WTC11 (cell line): ENCODE results near the gene TEAD1. TPM values are rescaled to one million over a fixed set of nuclear protein-coding genes. Genes with fewer than 3 reads are reported as not detected.

Experiments used
- ATAC-seq: fragments of 200-7000 bp; cut with Tn5 transposase; 2 replicates; pipeline ENCODE4 v1.10.0; 2021; ENCODE audit warnings: mild to moderate bottlenecking, moderate library complexity
- CTCF ChIA-PET: fragments of 300-600 bp; sonication (Branson Sonifier 250); formaldehyde crosslinking; loops from one replicate; lab custom pipeline; 2021; ENCODE audit warnings: antibody characterized with exemption; lab: Charles Lee
- POLR2A ChIA-PET: fragments of 350-600 bp; sonication (Branson Sonifier 250); formaldehyde crosslinking; loops from one replicate; lab custom pipeline; 2021; ENCODE audit warnings: antibody characterized with exemption; lab: Charles Lee
- DNase-seq: peaks from one replicate; pipeline ENCODE4 v3.0.0; 2021; ENCODE audit warnings: low spot score
- H3K27ac Mint-ChIP-seq: 2 replicates; pipeline ENCODE4 v1.8.0; 2021; ENCODE audit warnings: mixed read lengths
- H3K27me3 Mint-ChIP-seq: 2 replicates; pipeline ENCODE4 v1.8.0; 2021; ENCODE audit warnings: low read depth, mild to moderate bottlenecking, moderate library complexity, mixed read lengths
- H3K36me3 Mint-ChIP-seq: 2 replicates; pipeline ENCODE4 v1.8.0; 2021; ENCODE audit warnings: mixed read lengths
- H3K4me1 Mint-ChIP-seq: 2 replicates; pipeline ENCODE4 v1.8.0; 2022; ENCODE audit warnings: mixed read lengths
- H3K4me3 Mint-ChIP-seq: 2 replicates; pipeline ENCODE4 v1.8.0; 2021; ENCODE audit warnings: mild to moderate bottlenecking, moderate library complexity, mixed read lengths
- H3K9me3 Mint-ChIP-seq: 2 replicates; pipeline ENCODE4 v1.8.0; 2021; ENCODE audit warnings: mixed read lengths
- E2F1 ChIP-seq: sonication (generic); formaldehyde crosslinking; IDR thresholded peaks from 2 replicates; pipeline ENCODE4 v1.8.0; 2022; ENCODE audit warnings: mild to moderate bottlenecking, missing genetic modification reagents
- FOXJ3 ChIP-seq: sonication (generic); formaldehyde crosslinking; IDR thresholded peaks from 2 replicates; pipeline ENCODE4 v1.9.0; 2021; ENCODE audit warnings: missing genetic modification reagents, mild to moderate bottlenecking, borderline replicate concordance
- FOXP1 ChIP-seq: sonication (generic); formaldehyde crosslinking; IDR thresholded peaks from 2 replicates; pipeline ENCODE4 v1.8.0; 2022; ENCODE audit warnings: missing genetic modification reagents, mild to moderate bottlenecking, moderate library complexity, borderline replicate concordance
- FOXP4 ChIP-seq: sonication (generic); formaldehyde crosslinking; IDR thresholded peaks from 2 replicates; pipeline ENCODE4 v1.8.0; 2022; ENCODE audit warnings: mild to moderate bottlenecking, missing genetic modification reagents
- GTF2I ChIP-seq: fragments of 250-450 bp; sonication (Bioruptor Pico); conservative IDR thresholded peaks from 2 replicates; pipeline ENCODE4 v1.4.0; 2021; ENCODE audit warnings: mild to moderate bottlenecking
- JAZF1 ChIP-seq: fragments of 250-450 bp; sonication (Bioruptor Pico); IDR thresholded peaks from 2 replicates; pipeline ENCODE4 v1.9.0; 2021; ENCODE audit warnings: moderate library complexity, mild to moderate bottlenecking, inconsistent platforms
- KAT7 ChIP-seq: sonication (generic); formaldehyde crosslinking; IDR thresholded peaks from 2 replicates; pipeline ENCODE4 v1.8.1; 2023; ENCODE audit warnings: missing genetic modification reagents, mild to moderate bottlenecking, borderline replicate concordance
- MXD4 ChIP-seq: fragments of 250-450 bp; sonication (Bioruptor Pico); IDR thresholded peaks from 2 replicates; pipeline ENCODE4 v1.8.0; 2021; ENCODE audit warnings: mild to moderate bottlenecking, moderate library complexity, borderline replicate concordance
- MYBL2 ChIP-seq: sonication (generic); formaldehyde crosslinking; IDR thresholded peaks from 2 replicates; pipeline ENCODE4 v1.8.1; 2023; ENCODE audit warnings: mild to moderate bottlenecking, moderate library complexity, missing genetic modification reagents
- PREB ChIP-seq: sonication (generic); formaldehyde crosslinking; IDR thresholded peaks from 2 replicates; pipeline ENCODE4 v1.8.1; 2022; ENCODE audit warnings: mild to moderate bottlenecking, missing genetic modification reagents, moderate library complexity, borderline replicate concordance
- SP1 ChIP-seq: sonication (generic); formaldehyde crosslinking; conservative IDR thresholded peaks from 2 replicates; pipeline ENCODE4 v1.8.1; 2022; ENCODE audit warnings: missing genetic modification reagents
- ZNF416 ChIP-seq: fragments of 250-450 bp; sonication (Bioruptor Pico); IDR thresholded peaks from 2 replicates; pipeline ENCODE4 v1.9.0; 2021; ENCODE audit warnings: mild to moderate bottlenecking, inconsistent platforms
- ZNF532 ChIP-seq: fragments of 250-450 bp; sonication (Bioruptor Pico); IDR thresholded peaks from 2 replicates; pipeline ENCODE4 v1.9.0; 2021; ENCODE audit warnings: mild to moderate bottlenecking, borderline replicate concordance
- total RNA-seq: library from RNA; stranded (reverse); gene quantifications from 3 replicates; pipeline ENCODE4 v1.2.3, GENCODE V29; 2021
- TF ChIP-seq, protein P1 (sequence below): sonication (generic); formaldehyde crosslinking; IDR thresholded peaks from 2 replicates; pipeline ENCODE4 v1.8.1; 2023; ENCODE audit warnings: mild to moderate bottlenecking, missing genetic modification reagents
- TF ChIP-seq, protein P2 (sequence below): sonication (generic); formaldehyde crosslinking; IDR thresholded peaks from 2 replicates; pipeline ENCODE4 v1.8.0; 2022; ENCODE audit warnings: mild to moderate bottlenecking, missing genetic modification reagents
- TF ChIP-seq, protein P3 (sequence below): sonication (generic); formaldehyde crosslinking; IDR thresholded peaks from 2 replicates; pipeline ENCODE4 v1.8.1; 2023; ENCODE audit warnings: mild to moderate bottlenecking, missing genetic modification reagents, moderate library complexity

The TEAD1 gene
- total RNA-seq, 1 experiment from 2014 or later = 79.9 TPM

GRCh38 chr11:12834630-12835029 lies 160.4 kb downstream of the TEAD1 start (continued):
- TF ChIP-seq, protein P1, sequence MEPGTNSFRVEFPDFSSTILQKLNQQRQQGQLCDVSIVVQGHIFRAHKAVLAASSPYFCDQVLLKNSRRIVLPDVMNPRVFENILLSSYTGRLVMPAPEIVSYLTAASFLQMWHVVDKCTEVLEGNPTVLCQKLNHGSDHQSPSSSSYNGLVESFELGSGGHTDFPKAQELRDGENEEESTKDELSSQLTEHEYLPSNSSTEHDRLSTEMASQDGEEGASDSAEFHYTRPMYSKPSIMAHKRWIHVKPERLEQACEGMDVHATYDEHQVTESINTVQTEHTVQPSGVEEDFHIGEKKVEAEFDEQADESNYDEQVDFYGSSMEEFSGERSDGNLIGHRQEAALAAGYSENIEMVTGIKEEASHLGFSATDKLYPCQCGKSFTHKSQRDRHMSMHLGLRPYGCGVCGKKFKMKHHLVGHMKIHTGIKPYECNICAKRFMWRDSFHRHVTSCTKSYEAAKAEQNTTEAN (CRISPR knock-in tag) = no peak
- TF ChIP-seq FOXP4 (no peak), SP1 (no peak)

DNA sequence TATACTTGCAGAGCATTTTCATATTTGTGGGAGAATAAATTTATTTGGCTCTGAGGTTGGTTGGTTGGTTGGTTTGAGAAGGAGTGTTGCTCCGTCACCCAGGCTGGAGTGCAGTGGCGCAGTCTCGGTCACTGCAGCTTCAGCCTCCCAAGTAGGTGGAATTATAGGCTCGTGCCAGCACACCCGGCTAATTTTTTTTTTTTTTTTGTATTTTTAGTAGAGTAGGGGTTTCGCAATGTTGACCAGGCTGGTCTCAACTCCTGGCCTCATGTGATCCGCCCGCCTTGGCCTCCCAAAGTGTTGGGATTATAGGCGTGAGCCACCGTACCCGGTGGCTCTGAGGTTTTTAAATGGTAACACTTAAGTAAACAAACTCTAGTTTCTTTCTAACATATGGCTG lies 161.1 kb downstream of the TEAD1 start:
- POLR2A ChIA-PET = no interaction called here
- H3K36me3 Mint-ChIP-seq = peaks cover 6% of the 10 kb centered on the region; the same call in 1 of the 2 replicates
- no peak for DNase-seq
- ATAC-seq = no peak
- no peaks in the 10 kb centered on the region for H3K27me3 Mint-ChIP-seq
- peaks cover 45% of the 10 kb centered on the region for H3K4me1 Mint-ChIP-seq
- CTCF ChIA-PET = no interaction called here
- peaks cover 11% of the 10 kb centered on the region; the same call in 1 of the 2 replicates for H3K9me3 Mint-ChIP-seq
- no peak overlapping the region for H3K4me3 Mint-ChIP-seq
- 0 out of 2 replicates have a peak overlapping the region, but pooled peaks have one; percentile 39 for H3K27ac Mint-ChIP-seq
- TF ChIP-seq FOXJ3 (CRISPR knock-in tag) (no peak), E2F1 (CRISPR knock-in tag) (no peak), ZNF416 (CRISPR knock-in tag) (no peak), KAT7 (no peak), ZNF532 (CRISPR knock-in tag) (no peak), MXD4 (CRISPR knock-in tag) (no peak), GTF2I (no peak), FOXP1 (CRISPR knock-in tag) (no peak), MYBL2 (CRISPR knock-in tag) (no peak), PREB (CRISPR knock-in tag) (no peak), JAZF1 (CRISPR knock-in tag) (no peak)
- TF ChIP-seq, protein P2, sequence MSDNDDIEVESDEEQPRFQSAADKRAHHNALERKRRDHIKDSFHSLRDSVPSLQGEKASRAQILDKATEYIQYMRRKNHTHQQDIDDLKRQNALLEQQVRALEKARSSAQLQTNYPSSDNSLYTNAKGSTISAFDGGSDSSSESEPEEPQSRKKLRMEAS = no peak
- TF ChIP-seq, protein P3, sequence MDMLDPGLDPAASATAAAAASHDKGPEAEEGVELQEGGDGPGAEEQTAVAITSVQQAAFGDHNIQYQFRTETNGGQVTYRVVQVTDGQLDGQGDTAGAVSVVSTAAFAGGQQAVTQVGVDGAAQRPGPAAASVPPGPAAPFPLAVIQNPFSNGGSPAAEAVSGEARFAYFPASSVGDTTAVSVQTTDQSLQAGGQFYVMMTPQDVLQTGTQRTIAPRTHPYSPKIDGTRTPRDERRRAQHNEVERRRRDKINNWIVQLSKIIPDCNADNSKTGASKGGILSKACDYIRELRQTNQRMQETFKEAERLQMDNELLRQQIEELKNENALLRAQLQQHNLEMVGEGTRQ = no peak
